22Rv1 (cell line): ENCODE measurements around the gene SRRD.

Experiments
- ZFX ChIP-seq: fragments of 450-650 bp; IDR thresholded peaks from 2 replicates; pipeline ENCODE4 v1.6.1; 2017; ENCODE audit warnings: antibody characterized with exemption, borderline replicate concordance
- TF ChIP-seq, protein P1 (sequence below): fragments of 450-650 bp; IDR thresholded peaks from 2 replicates; pipeline ENCODE4 v1.5.1; 2017; ENCODE audit warnings: mild to moderate bottlenecking

DNA sequence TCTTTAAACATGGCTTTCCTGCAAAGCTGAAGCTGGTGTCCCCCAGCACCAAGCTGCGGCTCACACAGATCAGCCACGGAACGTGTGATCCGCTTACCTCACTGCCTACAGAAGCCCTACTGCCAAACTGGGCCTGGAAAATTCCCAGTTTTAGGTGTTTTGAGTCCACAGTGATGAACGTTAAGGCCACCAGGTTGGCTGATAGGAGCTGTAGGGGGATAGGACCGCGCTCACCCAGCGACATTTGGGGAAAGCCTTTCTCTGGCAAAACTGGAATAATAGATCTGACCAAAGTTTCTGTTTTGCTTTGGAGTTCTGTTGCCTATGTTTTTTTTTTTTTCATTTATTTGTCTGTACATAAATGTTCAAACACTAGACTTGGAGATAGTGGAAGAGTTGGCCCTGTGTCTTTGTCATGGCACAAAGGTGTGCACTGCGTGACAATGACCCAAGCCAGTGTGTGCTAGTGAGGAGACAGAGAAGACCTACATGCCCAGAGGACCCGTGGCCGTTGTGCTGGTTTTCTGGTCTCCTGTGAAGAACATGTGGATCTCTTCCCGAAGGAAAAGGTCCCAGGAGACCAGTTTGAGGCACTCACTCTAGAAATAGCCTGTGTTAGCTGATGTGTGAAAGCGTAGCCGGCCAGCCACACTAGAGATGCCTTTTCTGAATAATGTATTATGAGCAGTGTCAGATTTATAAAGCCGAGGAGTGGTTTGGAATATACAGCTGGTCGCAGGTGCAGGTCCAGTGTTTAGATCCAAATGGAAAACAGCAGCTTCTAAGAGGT is 39.6 kb upstream of the SRRD start:
- TF ChIP-seq, protein P1, sequence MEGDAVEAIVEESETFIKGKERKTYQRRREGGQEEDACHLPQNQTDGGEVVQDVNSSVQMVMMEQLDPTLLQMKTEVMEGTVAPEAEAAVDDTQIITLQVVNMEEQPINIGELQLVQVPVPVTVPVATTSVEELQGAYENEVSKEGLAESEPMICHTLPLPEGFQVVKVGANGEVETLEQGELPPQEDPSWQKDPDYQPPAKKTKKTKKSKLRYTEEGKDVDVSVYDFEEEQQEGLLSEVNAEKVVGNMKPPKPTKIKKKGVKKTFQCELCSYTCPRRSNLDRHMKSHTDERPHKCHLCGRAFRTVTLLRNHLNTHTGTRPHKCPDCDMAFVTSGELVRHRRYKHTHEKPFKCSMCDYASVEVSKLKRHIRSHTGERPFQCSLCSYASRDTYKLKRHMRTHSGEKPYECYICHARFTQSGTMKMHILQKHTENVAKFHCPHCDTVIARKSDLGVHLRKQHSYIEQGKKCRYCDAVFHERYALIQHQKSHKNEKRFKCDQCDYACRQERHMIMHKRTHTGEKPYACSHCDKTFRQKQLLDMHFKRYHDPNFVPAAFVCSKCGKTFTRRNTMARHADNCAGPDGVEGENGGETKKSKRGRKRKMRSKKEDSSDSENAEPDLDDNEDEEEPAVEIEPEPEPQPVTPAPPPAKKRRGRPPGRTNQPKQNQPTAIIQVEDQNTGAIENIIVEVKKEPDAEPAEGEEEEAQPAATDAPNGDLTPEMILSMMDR: no peak
- TF ChIP-seq ZFX: no peak
